Activated B cell treated with CpG ODN at 0.5 μM for 24 hours (primary cell): ENCODE results near the gene PTDSS2. TPM values are rescaled to one million over a fixed set of nuclear protein-coding genes. Genes with fewer than 3 reads are reported as not detected.

ENCODE experiments used
- ATAC-seq: fragments of 200-7000 bp; cut with Tn5 transposase; one replicate; pipeline ENCODE4 v1.10.0; 2021; ENCODE audit warnings: low read depth, mild to moderate bottlenecking, moderate library complexity
- CTCF ChIA-PET: fragments of 350-600 bp; sonication (Branson Sonifier 250); formaldehyde crosslinking; loops from one replicate; lab custom pipeline; 2021; ENCODE audit warnings: antibody characterized with exemption; lab: Charles Lee
- POLR2A ChIA-PET: fragments of 350-600 bp; sonication (Branson Sonifier 250); formaldehyde crosslinking; loops from one replicate; lab custom pipeline; 2021; ENCODE audit warnings: antibody characterized with exemption; lab: Charles Lee
- DNase-seq: peaks from one replicate; pipeline ENCODE4 v3.0.0; 2022
- H3K27ac Mint-ChIP-seq: one replicate; pipeline ENCODE4 v1.8.0; 2020; ENCODE audit warnings: mixed read lengths
- H3K27me3 Mint-ChIP-seq: one replicate; pipeline ENCODE4 v1.8.0; 2021; ENCODE audit warnings: mixed read lengths
- H3K36me3 Mint-ChIP-seq: one replicate; pipeline ENCODE4 v1.8.0; 2021; ENCODE audit warnings: low read depth, mixed read lengths
- H3K4me1 Mint-ChIP-seq: one replicate; pipeline ENCODE4 v1.8.0; 2021; ENCODE audit warnings: mixed read lengths
- H3K4me3 Mint-ChIP-seq: one replicate; pipeline ENCODE4 v1.8.0; 2020; ENCODE audit warnings: mild to moderate bottlenecking, mixed read lengths
- H3K9me3 Mint-ChIP-seq: one replicate; pipeline ENCODE4 v1.8.0; 2020; ENCODE audit warnings: mixed read lengths
- intact Hi-C: fragments of 100-400 bp; cut with micrococcal nuclease; formaldehyde crosslinking; loops from one replicate; pipeline ENCODE4 v1.15.1; 2024
- total RNA-seq: library from RNA; stranded (reverse); gene quantifications from 2 replicates; pipeline ENCODE4 v1.2.3, GENCODE V29; 2022
- TF ChIP-seq, protein P1 (sequence below): fragments of 200-600 bp; IDR thresholded peaks from one replicate; pipeline ENCODE4 v1.8.0; 2022; ENCODE audit warnings: antibody characterized with exemption, mild to moderate bottlenecking

PTDSS2 gene
- total RNA-seq, 1 donor from 2014 or later: 22.0 TPM

DNA sequence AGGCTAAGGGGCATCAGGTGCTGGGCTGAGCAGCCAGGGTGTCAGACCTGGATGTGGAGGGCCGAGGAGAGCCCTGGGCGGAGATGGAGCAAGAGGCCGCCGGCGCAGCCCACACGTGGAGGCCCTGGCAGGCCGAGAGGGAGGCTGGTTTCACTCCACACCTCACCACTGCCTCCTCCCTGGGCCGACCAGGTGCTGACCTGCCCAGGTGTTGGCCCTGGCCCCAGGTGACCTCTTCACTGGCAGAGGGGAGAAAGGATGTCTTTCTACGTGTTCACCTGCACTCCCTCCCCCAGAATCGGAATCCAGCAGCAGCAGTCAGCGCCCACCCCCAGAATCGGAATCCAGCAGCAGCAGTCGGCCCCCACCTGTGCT, 9.0 kb upstream of the PTDSS2 start:
- Mint-ChIP-seq H3K9me3 (no peaks in the 10 kb centered on the region), H3K27me3 (no peaks in the 10 kb centered on the region), H3K4me3 (peak overlapping the region; percentile 44), H3K4me1 (peaks cover 13% of the 10 kb centered on the region), H3K36me3 (no peaks in the 10 kb centered on the region), H3K27ac (no peak overlapping the region)
- POLR2A ChIA-PET: interaction anchor here (1.9 kb wide), 1 partner anchor 34 kb away, joined by 8 read pairs; no protein-coding TSS in a partner anchor
- CTCF ChIA-PET: no interaction called here
- intact Hi-C loops: no loop called here
- ATAC-seq (no peak), DNase-seq (no peak)
- TF ChIP-seq, protein P1, sequence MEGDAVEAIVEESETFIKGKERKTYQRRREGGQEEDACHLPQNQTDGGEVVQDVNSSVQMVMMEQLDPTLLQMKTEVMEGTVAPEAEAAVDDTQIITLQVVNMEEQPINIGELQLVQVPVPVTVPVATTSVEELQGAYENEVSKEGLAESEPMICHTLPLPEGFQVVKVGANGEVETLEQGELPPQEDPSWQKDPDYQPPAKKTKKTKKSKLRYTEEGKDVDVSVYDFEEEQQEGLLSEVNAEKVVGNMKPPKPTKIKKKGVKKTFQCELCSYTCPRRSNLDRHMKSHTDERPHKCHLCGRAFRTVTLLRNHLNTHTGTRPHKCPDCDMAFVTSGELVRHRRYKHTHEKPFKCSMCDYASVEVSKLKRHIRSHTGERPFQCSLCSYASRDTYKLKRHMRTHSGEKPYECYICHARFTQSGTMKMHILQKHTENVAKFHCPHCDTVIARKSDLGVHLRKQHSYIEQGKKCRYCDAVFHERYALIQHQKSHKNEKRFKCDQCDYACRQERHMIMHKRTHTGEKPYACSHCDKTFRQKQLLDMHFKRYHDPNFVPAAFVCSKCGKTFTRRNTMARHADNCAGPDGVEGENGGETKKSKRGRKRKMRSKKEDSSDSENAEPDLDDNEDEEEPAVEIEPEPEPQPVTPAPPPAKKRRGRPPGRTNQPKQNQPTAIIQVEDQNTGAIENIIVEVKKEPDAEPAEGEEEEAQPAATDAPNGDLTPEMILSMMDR: no peak

DNA sequence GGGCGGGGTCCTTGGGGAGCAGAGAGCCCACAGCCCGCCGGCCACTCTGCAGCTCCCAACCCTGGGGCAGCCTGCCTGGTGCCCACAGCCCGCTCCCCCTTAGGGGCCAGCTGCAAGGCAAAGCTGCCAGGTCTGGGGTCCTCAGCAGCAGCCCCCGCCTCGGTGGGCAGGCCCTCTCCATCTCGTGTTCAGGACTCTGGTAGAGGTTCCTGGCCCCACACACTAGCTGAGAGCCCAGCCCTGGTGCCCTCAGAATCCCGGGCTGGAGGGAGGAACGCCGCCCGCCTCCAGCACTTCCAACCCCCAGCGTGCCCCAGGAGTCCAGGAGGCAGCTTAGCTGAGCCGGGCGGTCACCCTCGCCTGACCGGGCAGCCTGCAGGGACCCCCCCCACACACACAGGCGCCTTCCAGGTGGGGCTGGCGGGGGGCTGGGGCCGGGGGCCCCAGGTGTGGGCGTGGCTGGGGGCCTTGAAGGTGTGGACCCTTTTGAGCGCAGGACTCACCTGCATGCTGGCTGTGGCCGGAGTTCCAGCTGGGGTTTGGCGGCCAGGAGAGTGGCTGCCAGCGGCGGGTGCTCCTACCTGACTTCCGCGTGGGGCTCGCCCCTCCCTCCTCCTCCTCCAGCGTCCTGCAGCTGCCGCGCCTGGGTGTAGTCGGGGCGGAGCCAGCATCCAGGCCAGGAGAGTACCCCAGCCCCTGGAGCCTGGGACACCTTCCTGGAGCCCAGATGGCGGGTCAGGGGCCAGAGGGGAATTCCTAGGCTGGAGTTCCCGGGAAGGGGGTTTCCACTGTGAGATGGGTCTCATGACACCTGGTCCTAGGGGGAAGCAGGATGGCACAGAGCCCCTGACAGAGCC, 8.4 kb upstream of the PTDSS2 start, which contains the start of gene ANO9:
Gene ANO9, minus strand, starts transcription at position 594 of the 857 bp plus-strand sequence. Its CDS starts 85 bp downstream, at position 509.
- POLR2A ChIA-PET: interaction anchor here (0.7 to 1.9 kb wide), 2 partner anchors 35 to 96 kb away, joined by 4 to 8 read pairs; partner anchors contain the start of gene LRRC56
- TF ChIP-seq, protein P1: no peak
- intact Hi-C loops: no loop called here
- peak; percentile 47 for DNase-seq
- Mint-ChIP-seq H3K9me3 (no peaks in the 10 kb centered on the region), H3K27ac (peak within 1 kb of the TSS; percentile 59), H3K4me1 (peaks cover 13% of the 10 kb centered on the region), H3K4me3 (peak within 1 kb of the TSS; percentile 71), H3K36me3 (no peaks in the 10 kb centered on the region), H3K27me3 (no peaks in the 10 kb centered on the region)
- peak; percentile 97 for ATAC-seq
- CTCF ChIA-PET: no interaction called here

DNA sequence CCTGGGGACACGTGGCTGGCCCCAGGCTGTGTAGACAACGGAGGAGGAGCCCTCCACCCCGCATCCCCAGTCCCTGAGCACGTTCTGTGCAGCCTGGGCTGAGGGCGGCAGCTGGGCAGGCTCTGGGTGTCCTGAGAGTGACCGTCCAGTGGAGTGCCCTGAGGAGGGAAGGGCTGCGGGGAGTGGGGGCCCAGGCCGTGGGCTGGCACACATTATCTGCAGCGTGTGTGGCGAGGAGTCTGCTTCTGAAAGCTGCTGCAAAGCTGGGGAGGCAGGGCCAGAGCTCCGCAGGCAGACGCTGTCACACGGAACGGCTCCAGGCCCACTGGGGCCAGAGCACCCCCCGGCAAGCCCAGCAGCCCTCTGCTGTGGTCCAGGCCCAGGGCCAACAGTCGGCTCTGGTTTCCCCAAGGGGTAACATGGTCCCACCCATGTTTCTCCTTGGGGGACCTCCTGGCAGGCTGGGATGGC, 7.4 kb upstream of the PTDSS2 start:
- H3K27ac Mint-ChIP-seq: no peak overlapping the region
- DNase-seq: no peak
- intact Hi-C loops: no loop called here
- no peaks in the 10 kb centered on the region for H3K9me3 Mint-ChIP-seq
- POLR2A ChIA-PET: interaction anchor here (1.4 kb wide), 1 partner anchor 36 kb away, joined by 5 read pairs; no protein-coding TSS in a partner anchor
- H3K4me1 Mint-ChIP-seq: peaks cover 13% of the 10 kb centered on the region
- H3K27me3 Mint-ChIP-seq: no peaks in the 10 kb centered on the region
- H3K36me3 Mint-ChIP-seq: no peaks in the 10 kb centered on the region
- no peak for ATAC-seq
- TF ChIP-seq, protein P1: no peak
- CTCF ChIA-PET: no interaction called here
- H3K4me3 Mint-ChIP-seq: no peak overlapping the region

DNA sequence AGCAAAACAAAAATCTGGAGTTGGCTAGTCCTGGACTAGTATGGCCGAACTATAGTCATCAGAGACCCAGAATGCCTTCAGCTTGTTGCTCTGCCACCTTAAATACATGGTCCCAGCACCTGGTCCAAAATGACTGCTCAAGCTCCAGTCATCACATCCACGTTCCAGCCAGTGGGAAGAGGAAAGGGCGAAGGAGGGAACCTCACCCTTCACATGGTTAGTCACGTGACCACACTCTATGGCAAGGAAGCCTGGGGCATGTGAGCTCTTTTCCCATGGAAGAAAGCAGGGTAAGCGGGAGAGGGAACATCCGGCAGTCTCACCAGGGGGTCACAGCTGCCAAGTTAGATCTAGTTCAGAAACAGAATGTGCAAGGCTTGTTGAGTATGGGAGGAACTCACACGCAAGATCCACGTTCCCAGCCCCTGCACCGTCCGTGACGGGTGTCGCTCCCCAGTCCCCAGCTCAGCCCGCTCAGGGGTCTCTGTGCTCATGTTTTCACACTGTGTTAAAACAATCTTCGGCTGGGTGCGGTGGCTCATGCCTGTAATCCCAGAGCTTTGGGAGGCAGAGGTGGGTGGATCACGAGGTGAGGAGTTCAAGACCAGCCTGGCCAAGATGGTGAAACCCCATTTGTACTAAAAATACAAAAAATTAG, 6.4 kb upstream of the PTDSS2 start:
- intact Hi-C loops: no loop called here
- DNase-seq (no peak), ATAC-seq (no peak)
- H3K9me3 Mint-ChIP-seq: no peaks in the 10 kb centered on the region
- H3K27me3 Mint-ChIP-seq: no peaks in the 10 kb centered on the region
- H3K27ac Mint-ChIP-seq: no peak overlapping the region
- POLR2A ChIA-PET: interaction anchor here (0.6 to 1.4 kb wide), 4 partner anchors 17 to 176 kb away, joined by 3 to 5 read pairs (median 4); partner anchors contain the start of gene SIGIRR
- H3K4me3 Mint-ChIP-seq: no peak overlapping the region
- CTCF ChIA-PET: interaction anchor here (0.6 kb wide), 1 partner anchor 35 kb away, joined by 4 read pairs; no protein-coding TSS in a partner anchor
- TF ChIP-seq, protein P1: no peak
- peaks cover 17% of the 10 kb centered on the region for H3K4me1 Mint-ChIP-seq
- no peaks in the 10 kb centered on the region for H3K36me3 Mint-ChIP-seq
